A673 (cell line): ENCODE measurements around the gene SLCO1A2. TPM values are rescaled to one million over a fixed set of nuclear protein-coding genes. Genes with fewer than 3 reads are reported as not detected.

Experiments
- BruUV-seq: library from RNA; stranded (reverse); fragments of 400-500 nt; replicated peaks from 2 replicates; lab custom pipeline; 2021; lab: Mats Ljungman, UMichigan
- CTCF ChIA-PET: fragments of 300-600 bp; sonication (Branson Sonifier 250); formaldehyde crosslinking; loops from one replicate; lab custom pipeline; 2022; ENCODE audit warnings: antibody characterized with exemption; lab: Charles Lee
- POLR2A ChIA-PET: fragments of 300-600 bp; sonication (Branson Sonifier 250); formaldehyde crosslinking; loops from one replicate; lab custom pipeline; 2022; ENCODE audit warnings: antibody characterized with exemption; ENCODE audit not compliant: low non-redundant PET; lab: Charles Lee
- DNase-seq: peaks from one replicate; pipeline ENCODE4 v3.0.0-alpha.2; 2015; ENCODE audit warnings: low spot score
- H3K27ac ChIP-seq: fragments of 200-600 bp; sonication (generic); 2 replicates; pipeline ENCODE4 v1.5.1; 2016; ENCODE audit warnings: mixed run types, low read depth, mild to moderate bottlenecking, mixed read lengths, antibody characterized with exemption, low read length; ENCODE audit not compliant: poor library complexity, severe bottlenecking
- H3K27me3 ChIP-seq: fragments of 200-600 bp; sonication (generic); replicated peaks from 2 replicates; pipeline ENCODE4 v1.6.1; 2017; ENCODE audit warnings: mixed run types, low read depth, mild to moderate bottlenecking, mixed read lengths, antibody characterized with exemption, low read length; ENCODE audit not compliant: insufficient read depth, poor library complexity
- H3K36me3 ChIP-seq: fragments of 200-600 bp; sonication (generic); 2 replicates; pipeline ENCODE4 v1.6.1; 2016; ENCODE audit warnings: mixed run types, mild to moderate bottlenecking, mixed read lengths, antibody characterized with exemption, low read length; ENCODE audit not compliant: insufficient read depth, poor library complexity, severe bottlenecking
- H3K4me1 ChIP-seq: fragments of 200-600 bp; sonication (generic); 2 replicates; pipeline ENCODE4 v1.6.1; 2017; ENCODE audit warnings: mixed run types, mild to moderate bottlenecking, mixed read lengths, antibody characterized with exemption, low read length; ENCODE audit not compliant: insufficient read depth, poor library complexity, severe bottlenecking
- H3K4me3 ChIP-seq: fragments of 200-600 bp; sonication (generic); 2 replicates; pipeline ENCODE4 v1.5.1; 2016; ENCODE audit warnings: low read depth, mixed run types, mild to moderate bottlenecking, mixed read lengths, low read length; ENCODE audit not compliant: poor library complexity, severe bottlenecking
- H3K9me3 ChIP-seq: fragments of 200-600 bp; sonication (generic); 2 replicates; pipeline ENCODE4 v1.6.1; 2016; ENCODE audit warnings: mixed run types, low read depth, mild to moderate bottlenecking, mixed read lengths, antibody characterized with exemption, low read length; ENCODE audit not compliant: poor library complexity, severe bottlenecking
- CTCF ChIP-seq: fragments of 300-800, 200-600 bp; sonication (generic); conservative IDR thresholded peaks from 2 replicates; pipeline ENCODE4 v1.5.1; 2017; ENCODE audit warnings: low read depth, mild to moderate bottlenecking, antibody characterized with exemption, low read length, moderate library complexity, mixed read lengths
- EZH2 ChIP-seq: fragments of 200-600 bp; sonication (generic); IDR thresholded peaks from 2 replicates; pipeline ENCODE4 v1.6.1; 2017; ENCODE audit warnings: borderline replicate concordance, low read depth, mild to moderate bottlenecking, mixed read lengths, antibody characterized with exemption, low read length; ENCODE audit not compliant: poor library complexity, severe bottlenecking
- intact Hi-C: fragments of 100-400 bp; cut with micrococcal nuclease; formaldehyde crosslinking; loops from one replicate; pipeline ENCODE4 v1.10.0; 2022; ENCODE audit not compliant: unreplicated experiment
- total RNA-seq: library from RNA; stranded (reverse); gene quantifications from 2 replicates; pipeline ENCODE4 v1.2.3, GENCODE V29; 2021

The SLCO1A2 gene
- total RNA-seq, 1 experiment from 2014 or later = not detected

DNA sequence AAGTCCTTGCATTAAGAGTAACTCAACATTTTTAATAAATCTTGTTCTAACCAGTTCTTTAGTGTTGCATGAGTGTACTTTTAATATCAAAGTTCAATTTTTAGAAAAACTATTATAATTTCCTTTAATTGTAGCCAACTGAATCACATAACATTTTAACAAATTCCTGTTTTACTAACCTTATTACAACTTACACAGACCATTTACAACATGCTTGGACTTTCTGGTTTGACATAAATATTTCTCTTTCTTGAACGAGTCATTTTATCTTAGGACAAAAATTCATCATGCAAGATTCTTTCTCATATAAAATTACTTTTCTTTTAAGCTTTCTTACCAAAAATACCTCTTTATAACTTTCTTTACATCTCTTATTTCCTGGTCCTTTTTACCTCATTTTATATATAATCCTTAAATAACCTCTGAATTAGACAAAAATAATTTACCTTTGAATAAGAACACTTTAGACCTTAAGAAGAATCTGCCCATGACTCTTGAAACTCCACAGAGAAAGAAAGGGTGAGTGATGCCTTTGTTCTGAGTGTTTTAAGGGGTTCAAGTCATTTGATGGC lies 3.9 kb downstream of the SLCO1A2 start:
- Histone ChIP-seq H3K9me3 (peaks cover 19% of the 10 kb centered on the region), H3K27ac (no peak overlapping the region), H3K27me3 (peaks cover 3% of the 10 kb centered on the region), H3K36me3 (no peaks in the 10 kb centered on the region), H3K4me3 (no peak overlapping the region), H3K4me1 (no peaks in the 10 kb centered on the region)
- no TSS peak for BruUV-seq
- POLR2A ChIA-PET = no interaction called here
- TF ChIP-seq EZH2 (no peak), CTCF (no peak)
- intact Hi-C loops = no loop called here
- CTCF ChIA-PET = no interaction called here
- peak; percentile 3 for DNase-seq

- peaks cover 19% of the 10 kb centered on the region for H3K9me3 ChIP-seq
- H3K27ac ChIP-seq = no peak overlapping the region
- H3K4me3 ChIP-seq = no peak overlapping the region
- no peaks in the 10 kb centered on the region for H3K4me1 ChIP-seq
- no peaks in the 10 kb centered on the region for H3K27me3 ChIP-seq
- intact Hi-C loops = no loop called here
- BruUV-seq = no TSS peak
- no peaks in the 10 kb centered on the region for H3K36me3 ChIP-seq
- DNase-seq = no peak
- TF ChIP-seq EZH2 = no peak
- TF ChIP-seq CTCF = no peak
- POLR2A ChIA-PET = no interaction called here
- CTCF ChIA-PET = no interaction called here
These were observed 6.1 kb downstream of the SLCO1A2 start for GRCh38 chr12:21328578-21328977.

DNA sequence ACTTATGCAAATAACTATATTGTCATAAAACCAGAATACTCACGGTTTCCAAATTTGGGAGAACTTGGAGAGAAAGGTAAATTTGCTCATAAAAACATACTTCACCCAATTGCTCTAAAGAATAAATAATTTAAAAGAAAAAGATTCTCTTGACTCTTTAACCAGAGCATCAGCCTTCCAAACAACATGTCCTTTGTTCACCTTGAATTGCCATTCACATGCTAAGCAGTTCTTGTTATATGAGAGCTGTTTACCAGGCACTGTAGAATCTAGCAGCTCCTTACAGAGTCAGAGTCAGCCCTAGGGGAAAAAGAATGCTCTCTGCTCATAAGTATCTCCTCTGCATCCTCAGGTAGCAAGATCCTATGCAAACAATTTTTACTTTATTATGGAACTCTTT lies 10.2 kb downstream of the SLCO1A2 start:
- no peak overlapping the region for H3K27ac ChIP-seq
- no TSS peak for BruUV-seq
- no peak overlapping the region for H3K4me3 ChIP-seq
- ChIA-PET CTCF (no interaction called here), POLR2A (no interaction called here)
- H3K36me3 ChIP-seq = no peaks in the 10 kb centered on the region
- no peak for TF ChIP-seq CTCF
- no peak for TF ChIP-seq EZH2
- intact Hi-C loops = no loop called here
- no peaks in the 10 kb centered on the region for H3K4me1 ChIP-seq
- DNase-seq = no peak
- no peaks in the 10 kb centered on the region for H3K9me3 ChIP-seq
- H3K27me3 ChIP-seq = no peaks in the 10 kb centered on the region
